B cell (primary cell): ENCODE results near the gene VAV2. TPM values are rescaled to one million over a fixed set of nuclear protein-coding genes. Genes with fewer than 3 reads are reported as not detected.

Source experiments
- ATAC-seq: fragments of 200-7000 bp; cut with Tn5 transposase; one replicate; pipeline ENCODE4 v1.10.0; 2021; ENCODE audit warnings: low read depth, mild to moderate bottlenecking, moderate number of reproducible peaks, moderate library complexity
- CTCF ChIA-PET: fragments of 350-600 bp; sonication (Branson Sonifier 250); formaldehyde crosslinking; loops from one replicate; lab custom pipeline; 2021; ENCODE audit warnings: antibody characterized with exemption, inconsistent platforms; lab: Charles Lee
- POLR2A ChIA-PET: fragments of 350-600 bp; sonication (Branson Sonifier 250); formaldehyde crosslinking; loops from one replicate; lab custom pipeline; 2021; ENCODE audit warnings: antibody characterized with exemption; lab: Charles Lee
- DNase-seq: peaks from one replicate; pipeline ENCODE4 v3.0.0; 2013
- H2AFZ ChIP-seq: 2 replicates; pipeline ENCODE4 v1.6.1; 2012; ENCODE audit warnings: mild to moderate bottlenecking, low read depth, low read length; ENCODE audit not compliant: insufficient read depth, poor library complexity, severe bottlenecking
- H3K27ac ChIP-seq, 2 donors: 1 replicate in 1 of 2; 2 replicates in 1 of 2; pipeline ENCODE4 v1.5.1; 2012 to 2013; ENCODE audit warnings: low read length in 2 of 2, mild to moderate bottlenecking in 2 of 2, moderate library complexity in 1 of 2
- H3K27me3 ChIP-seq, 4 experiments: fragments of 200-600 bp in 1 of 4; sonication (generic) in 1 of 4; replicated peaks in 1 of 4; 1 replicate in 2 of 4; 2 replicates in 2 of 4; pipeline versions ENCODE4 v1.6.1 to v1.7.0; 2013 to 2016; ENCODE audit warnings: low read length in 3 of 4, mild to moderate bottlenecking in 2 of 4, mixed read lengths in 1 of 4, moderate library complexity in 1 of 4; ENCODE audit not compliant: insufficient read depth in 4 of 4, control insufficient read depth in 3 of 4; ENCODE audit errors: control extremely low read depth in 1 of 4
- H3K36me3 ChIP-seq, 2 experiments: replicated peaks in 1 of 2; 1 replicate in 1 of 2; 2 replicates in 1 of 2; pipeline versions ENCODE4 v1.6.1 to v1.7.1; 2013; ENCODE audit warnings: low read length in 1 of 2; ENCODE audit not compliant: insufficient read depth in 2 of 2, control insufficient read depth in 1 of 2; ENCODE audit errors: control extremely low read depth in 1 of 2, extremely low read depth in 1 of 2
- H3K4me1 ChIP-seq, 2 donors: fragments of 200-600 bp in 1 of 2; sonication (generic) in 1 of 2; 1 replicate in 1 of 2; 2 replicates in 1 of 2; pipeline versions ENCODE4 v1.5.1 to v1.6.1; 2013 to 2017; ENCODE audit warnings: low read length in 2 of 2; ENCODE audit not compliant: control insufficient read depth in 2 of 2, insufficient read depth in 2 of 2
- H3K4me2 ChIP-seq: replicated peaks from 2 replicates; pipeline ENCODE3; 2012; ENCODE audit warnings: mild to moderate bottlenecking, low read depth, low read length; ENCODE audit not compliant: poor library complexity, severe bottlenecking
- H3K4me3 ChIP-seq, 5 experiments: fragments of 200-600 bp in 1 of 5; sonication (generic) in 1 of 5; 1 replicate in 3 of 5; 2 replicates in 2 of 5; pipeline versions ENCODE4 v1.5.1 to v1.7.0; 2011 to 2016; ENCODE audit warnings: low read length in 4 of 5, mild to moderate bottlenecking in 4 of 5, low read depth in 2 of 5, control low read depth in 1 of 5, moderate library complexity in 1 of 5; ENCODE audit not compliant: insufficient read depth in 1 of 5; ENCODE audit errors: control extremely low read depth in 1 of 5, extremely low read depth in 1 of 5
- H3K79me2 ChIP-seq: fragments of 200-600 bp; sonication (generic); one replicate; pipeline ENCODE4 v1.6.0; 2016; ENCODE audit warnings: low read length; ENCODE audit not compliant: control insufficient read depth, insufficient read depth
- H3K9ac ChIP-seq: fragments of 200-600 bp; sonication (generic); 2 replicates; pipeline ENCODE4 v1.6.1; 2017; ENCODE audit warnings: mild to moderate bottlenecking, low read length, moderate library complexity
- H3K9me3 ChIP-seq, 3 donors: one replicate each; pipeline versions ENCODE4 v1.6.1 to v1.7.1; 2013; ENCODE audit warnings: low read length in 2 of 3; ENCODE audit not compliant: control insufficient read depth in 2 of 3, insufficient read depth in 1 of 3; ENCODE audit errors: control extremely low read depth in 1 of 3
- H4K20me1 ChIP-seq: 2 replicates; pipeline ENCODE4 v1.6.0; 2012; ENCODE audit warnings: mild to moderate bottlenecking, low read length; ENCODE audit not compliant: insufficient read depth, control insufficient read depth, poor library complexity, severe bottlenecking
- H3K27ac Mint-ChIP-seq: one replicate; pipeline ENCODE4 v1.8.0; 2021; ENCODE audit warnings: mixed read lengths
- H3K27me3 Mint-ChIP-seq: one replicate; pipeline ENCODE4 v1.8.0; 2021; ENCODE audit warnings: mixed read lengths
- H3K4me1 Mint-ChIP-seq: one replicate; pipeline ENCODE4 v1.8.0; 2021; ENCODE audit warnings: mixed read lengths
- H3K4me3 Mint-ChIP-seq: one replicate; pipeline ENCODE4 v1.8.0; 2021; ENCODE audit warnings: mixed read lengths
- H3K9me3 Mint-ChIP-seq: one replicate; pipeline ENCODE4 v1.8.0; 2022; ENCODE audit warnings: mixed read lengths; ENCODE audit not compliant: insufficient read depth
- CTCF ChIP-seq: fragments of 200-600 bp; IDR thresholded peaks from one replicate; pipeline ENCODE4 v1.8.0; 2022; ENCODE audit warnings: antibody characterized with exemption, mild to moderate bottlenecking
- EZH2 ChIP-seq: IDR thresholded peaks from 2 replicates; pipeline ENCODE4 v1.6.1; 2012; ENCODE audit warnings: borderline replicate concordance, low read depth, mild to moderate bottlenecking, moderate library complexity, low read length; ENCODE audit not compliant: insufficient read depth, poor library complexity, severe bottlenecking
- WGBS: methylation state at CpG from one replicate; pipeline ENCODE4 v1.1.5; 2013; ENCODE audit warnings: missing lambda C conversion rate; ENCODE audit not compliant: insufficient coverage; 5-methylcytosine and 5-hydroxymethylcytosine counted together
- intact Hi-C: fragments of 100-400 bp; cut with micrococcal nuclease; formaldehyde crosslinking; loops from one replicate; pipeline ENCODE4 v1.10.0; 2022
- polyA plus RNA-seq: library from polyadenylated mRNA; depleted of rRNA; stranded (reverse); fragments of >200 nt; gene quantifications from 2 replicates; pipeline ENCODE4 v1.2.3, GENCODE V29; 2012
- total RNA-seq, 2 donors: library from RNA; stranded (reverse); fragments of 120-200 nt in 1 of 2; gene quantifications; 1 replicate in 1 of 2; 2 replicates in 1 of 2; pipeline versions ENCODE4 v1.2.3 to v1.2.4, GENCODE V29; 2013 to 2022

VAV2 gene
- total and polyA plus RNA-seq, 2 donors (not counting 1 experiment from before 2014, with no cell fraction given): 34.4 to 128 TPM

GRCh38 chr9:133763272-133764183, 228.6 kb downstream of the VAV2 start:
- ChIA-PET POLR2A (no interaction called here), CTCF (interaction anchor here (1.1 kb wide), 1 partner anchor 230 kb away, joined by 3 read pairs; no protein-coding TSS in a partner anchor)
- H4K20me1 ChIP-seq: peaks cover 6% of the 10 kb centered on the region
- WGBS: 99% methylated on average over 22 of the region's 26 CpGs
- Mint-ChIP-seq H3K4me3 (no peak overlapping the region), H3K27me3 (no peaks in the 10 kb centered on the region), H3K4me1 (no peaks in the 10 kb centered on the region), H3K27ac (no peak overlapping the region), H3K9me3 (peaks cover 2% of the 10 kb centered on the region)
- DNase-seq: no peak
- H3K4me3 ChIP-seq: no peak overlapping the region
- H2AFZ ChIP-seq: no peak overlapping the region
- no peak overlapping the region for H3K9ac ChIP-seq
- ATAC-seq: no peak
- no peaks in the 10 kb centered on the region for H3K27me3 ChIP-seq
- H3K4me2 ChIP-seq: no peak overlapping the region
- no peak for TF ChIP-seq EZH2
- no peak for TF ChIP-seq CTCF
- no peaks in the 10 kb centered on the region for H3K4me1 ChIP-seq
- peaks cover 0 to 15% (median 13%) of the 10 kb centered on the region in 3 donors for H3K9me3 ChIP-seq
- peaks cover 11 to 70% of the 10 kb centered on the region in 2 experiments for H3K36me3 ChIP-seq
- no peaks in the 10 kb centered on the region for H3K79me2 ChIP-seq
- intact Hi-C loops: no loop called here
- H3K27ac ChIP-seq: no peak overlapping the region
